ENCODE data around the gene TSSK3.

- TF ChIP-seq CTCF (IDR thresholded peaks at IDR 0.05) (no peak), POLR2A (IDR thresholded peaks at IDR 0.05) (no peak)
Measured at GRCh38 chr1:32386676-32387392, 24.5 kb downstream of the TSSK3 start.
